Smooth muscle cell (in vitro differentiated cells): ENCODE results near the gene SLA2. TPM values are rescaled to one million over a fixed set of nuclear protein-coding genes. Genes with fewer than 3 reads are reported as not detected.

Experiments
- DNase-seq: peaks from one replicate; lab custom pipeline; 2025; ENCODE audit not compliant: unreplicated experiment; lab: John Stamatoyannopoulos, UW
- H2AFZ ChIP-seq: fragments of 200-600 bp; sonication (generic); 2 replicates; pipeline ENCODE4 v1.6.0; 2016; ENCODE audit warnings: antibody characterized with exemption, low read depth, mild to moderate bottlenecking
- H3F3A ChIP-seq: fragments of 200-600 bp; sonication (generic); 2 replicates; pipeline ENCODE4 v1.6.0; 2017; ENCODE audit warnings: antibody characterized with exemption, low read depth
- H3K27ac ChIP-seq: fragments of 200-600 bp; sonication (generic); 2 replicates; pipeline ENCODE4 v1.5.1; 2016; ENCODE audit warnings: low read depth, mild to moderate bottlenecking
- H3K27me3 ChIP-seq: fragments of 200-600 bp; sonication (generic); 2 replicates; pipeline ENCODE4 v1.6.1; 2016; ENCODE audit warnings: low read depth, mild to moderate bottlenecking
- H3K36me3 ChIP-seq: fragments of 200-600 bp; sonication (generic); 2 replicates; pipeline ENCODE4 v1.5.1; 2016; ENCODE audit warnings: low read depth
- H3K4me1 ChIP-seq: fragments of 200-600 bp; sonication (generic); 2 replicates; pipeline ENCODE4 v1.5.1; 2016; ENCODE audit warnings: low read depth
- H3K4me2 ChIP-seq: fragments of 200-600 bp; sonication (generic); 2 replicates; pipeline ENCODE4 v1.6.0; 2016; ENCODE audit warnings: mild to moderate bottlenecking
- H3K4me3 ChIP-seq: fragments of 200-600 bp; sonication (generic); 2 replicates; pipeline ENCODE4 v1.5.1; 2016; ENCODE audit warnings: mild to moderate bottlenecking
- H3K79me2 ChIP-seq: fragments of 200-600 bp; sonication (generic); 2 replicates; pipeline ENCODE4 v1.6.0; 2016; ENCODE audit warnings: low read depth, mild to moderate bottlenecking
- H3K9ac ChIP-seq: fragments of 200-600 bp; sonication (generic); 2 replicates; pipeline ENCODE4 v1.6.0; 2016; ENCODE audit warnings: low read depth
- H3K9me3 ChIP-seq: fragments of 200-600 bp; sonication (generic); replicated peaks from 2 replicates; pipeline ENCODE4 v1.5.1; 2016; ENCODE audit warnings: low read depth
- H4K20me1 ChIP-seq: fragments of 200-600 bp; sonication (generic); 2 replicates; pipeline ENCODE4 v1.6.0; 2016; ENCODE audit warnings: low read depth
- CTCF ChIP-seq: fragments of 200-600 bp; sonication (generic); IDR thresholded peaks from 2 replicates; pipeline ENCODE4 v1.5.1; 2017; ENCODE audit warnings: borderline replicate concordance, mild to moderate bottlenecking, antibody characterized with exemption; ENCODE audit not compliant: insufficient read depth, poor library complexity, severe bottlenecking
- WGBS: methylation state at CpG from one replicate; pipeline ENCODE4 v1.1.7; 2016; ENCODE audit warnings: low lambda C conversion rate; 5-methylcytosine and 5-hydroxymethylcytosine counted together
- polyA plus RNA-seq: library from polyadenylated mRNA; unstranded; fragments of >200 nt; fragmentation: Nextera tagmentation; extraction: Ambion mirVana; gene quantifications from 2 replicates; pipeline ENCODE4 v1.2.1, GENCODE V29; 2016
- total RNA-seq: library from RNA; depleted of rRNA; stranded (reverse); fragments of >200 nt; gene quantifications from 2 replicates; pipeline ENCODE4 v1.2.3, GENCODE V29; 2014

Gene SLA2
- total and polyA plus RNA-seq, 2 experiments from 2014 or later = not detected

DNA sequence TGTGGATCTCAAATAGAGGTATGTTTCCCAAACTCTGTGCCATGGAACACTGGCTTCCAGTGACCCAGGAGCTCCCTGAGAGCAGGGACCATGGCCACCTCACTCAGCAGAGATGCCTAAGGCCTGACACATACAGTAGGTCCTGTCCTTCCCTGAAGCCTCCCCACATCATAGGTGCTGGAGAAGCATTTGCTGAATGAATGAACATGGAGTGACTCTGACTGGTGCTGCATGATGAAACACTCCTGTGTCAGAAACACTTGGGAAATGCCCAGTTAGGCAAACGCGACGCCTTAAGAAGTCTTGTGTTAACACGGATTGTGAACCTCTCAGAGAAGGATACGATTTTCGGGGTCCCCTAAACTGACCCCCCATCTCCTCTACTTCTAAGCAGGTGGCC is 14.3 kb downstream of the SLA2 start:
- no peaks in the 10 kb centered on the region for H3K9me3 ChIP-seq
- no peaks in the 10 kb centered on the region for H3K36me3 ChIP-seq
- 86% methylated on average over 6 of the region's 6 CpGs for WGBS
- H3K9ac ChIP-seq = no peak overlapping the region
- no peak overlapping the region for H2AFZ ChIP-seq
- no peaks in the 10 kb centered on the region for H3F3A ChIP-seq
- no peak overlapping the region for H3K4me3 ChIP-seq
- no peaks in the 10 kb centered on the region for H3K79me2 ChIP-seq
- no peak for TF ChIP-seq CTCF
- no peaks in the 10 kb centered on the region for H3K27me3 ChIP-seq
- H3K27ac ChIP-seq = no peak overlapping the region
- H3K4me1 ChIP-seq = peaks cover 4% of the 10 kb centered on the region
- no peak overlapping the region for H3K4me2 ChIP-seq
- no peaks in the 10 kb centered on the region for H4K20me1 ChIP-seq
- DNase-seq = no peak

GRCh38 chr20:36629719-36630681 is 16.0 kb downstream of the SLA2 start:
- WGBS = 79% methylated on average over 15 of the region's 15 CpGs
- Histone ChIP-seq H3K27ac (no peak overlapping the region), H3K9ac (no peak overlapping the region), H3K27me3 (no peaks in the 10 kb centered on the region), H3K36me3 (no peaks in the 10 kb centered on the region), H3F3A (no peaks in the 10 kb centered on the region), H4K20me1 (no peaks in the 10 kb centered on the region), H3K9me3 (no peaks in the 10 kb centered on the region), H3K4me1 (peaks cover 4% of the 10 kb centered on the region), H3K79me2 (no peaks in the 10 kb centered on the region), H3K4me3 (no peak overlapping the region), H3K4me2 (no peak overlapping the region), H2AFZ (no peak overlapping the region)
- no peak for TF ChIP-seq CTCF
- no peak for DNase-seq

GRCh38 chr20:36628076-36628475 is 17.9 kb downstream of the SLA2 start:
- H3K4me3 ChIP-seq = no peak overlapping the region
- H3F3A ChIP-seq = no peaks in the 10 kb centered on the region
- H3K9me3 ChIP-seq = no peaks in the 10 kb centered on the region
- no peaks in the 10 kb centered on the region for H3K36me3 ChIP-seq
- DNase-seq = no peak
- no peak overlapping the region for H3K27ac ChIP-seq
- no peaks in the 10 kb centered on the region for H3K79me2 ChIP-seq
- peaks cover 4% of the 10 kb centered on the region for H3K4me1 ChIP-seq
- no peaks in the 10 kb centered on the region for H3K27me3 ChIP-seq
- no peak overlapping the region for H3K9ac ChIP-seq
- H4K20me1 ChIP-seq = no peaks in the 10 kb centered on the region
- 92% methylated on average over 7 of the region's 7 CpGs for WGBS
- no peak for TF ChIP-seq CTCF
- H2AFZ ChIP-seq = no peak overlapping the region
- H3K4me2 ChIP-seq = no peak overlapping the region
